Activated CD8-positive, alpha-beta memory T cell treated with anti-CD3 and anti-CD28 coated beads for 48 hours (primary cell): ENCODE data around the gene ONECUT3.
A peak's percentile ranks its signal among the peaks of the same experiment; 100 is the strongest.

ENCODE experiments used
- DNase-seq, 3 experiments: peaks; one replicate each; pipeline ENCODE4 v3.0.0-alpha.2; 2020; ENCODE audit warnings: low read depth in 2 of 3, low spot score in 2 of 3

The ONECUT3 gene

DNA sequence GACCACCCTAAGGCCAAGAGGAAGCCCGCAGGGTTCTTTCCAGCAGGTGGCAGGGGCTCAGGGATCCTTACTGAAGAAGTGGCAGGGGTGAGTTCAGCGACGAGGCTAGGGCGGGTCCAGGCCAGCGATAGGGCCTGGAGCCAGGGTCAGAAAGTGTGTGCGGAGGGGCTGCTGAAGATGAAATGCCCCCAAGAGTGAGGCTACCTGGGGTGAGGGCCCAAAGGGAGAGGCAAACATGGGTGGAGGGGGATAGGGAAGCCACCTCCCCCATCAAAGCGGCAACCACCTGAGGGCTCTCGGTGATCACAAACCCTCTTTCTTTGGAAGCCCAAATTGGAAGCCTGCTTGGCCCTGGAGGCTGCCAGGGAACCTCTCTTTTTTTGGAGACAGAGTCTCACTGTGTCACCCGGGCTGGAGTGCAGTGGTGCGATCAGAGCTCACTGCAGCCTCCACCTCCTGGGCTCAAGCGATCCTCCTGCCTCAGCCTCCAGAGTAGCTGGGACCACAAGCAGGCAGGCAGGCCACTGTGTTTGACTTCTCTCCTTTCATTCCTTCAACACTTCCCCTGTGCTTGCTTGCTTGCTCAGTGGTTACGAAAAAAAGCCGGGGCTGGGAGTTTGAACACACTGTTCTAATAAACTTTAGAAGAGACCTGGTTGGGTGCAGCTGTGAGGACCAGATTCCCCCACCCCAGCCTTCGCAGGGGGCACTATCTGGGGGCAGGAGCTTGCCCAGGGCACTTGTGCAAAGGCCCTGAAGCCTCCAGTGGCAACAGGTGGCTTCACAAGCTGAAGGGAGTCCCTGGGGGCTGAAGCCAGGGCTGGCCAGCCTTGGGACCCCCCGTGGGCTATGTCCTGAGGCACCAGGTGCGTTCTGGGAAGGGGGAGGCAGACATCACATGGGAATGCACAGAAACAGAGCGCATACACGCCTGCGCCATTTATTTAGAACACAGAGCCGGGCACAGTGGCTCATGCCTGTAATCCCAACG is 60.2 kb downstream of the ONECUT3 start:
- DNase-seq: no peak

- DNase-seq: no peak
Observed at GRCh38 chr19:1814391-1814790, 61.1 kb downstream of the ONECUT3 start.

DNA sequence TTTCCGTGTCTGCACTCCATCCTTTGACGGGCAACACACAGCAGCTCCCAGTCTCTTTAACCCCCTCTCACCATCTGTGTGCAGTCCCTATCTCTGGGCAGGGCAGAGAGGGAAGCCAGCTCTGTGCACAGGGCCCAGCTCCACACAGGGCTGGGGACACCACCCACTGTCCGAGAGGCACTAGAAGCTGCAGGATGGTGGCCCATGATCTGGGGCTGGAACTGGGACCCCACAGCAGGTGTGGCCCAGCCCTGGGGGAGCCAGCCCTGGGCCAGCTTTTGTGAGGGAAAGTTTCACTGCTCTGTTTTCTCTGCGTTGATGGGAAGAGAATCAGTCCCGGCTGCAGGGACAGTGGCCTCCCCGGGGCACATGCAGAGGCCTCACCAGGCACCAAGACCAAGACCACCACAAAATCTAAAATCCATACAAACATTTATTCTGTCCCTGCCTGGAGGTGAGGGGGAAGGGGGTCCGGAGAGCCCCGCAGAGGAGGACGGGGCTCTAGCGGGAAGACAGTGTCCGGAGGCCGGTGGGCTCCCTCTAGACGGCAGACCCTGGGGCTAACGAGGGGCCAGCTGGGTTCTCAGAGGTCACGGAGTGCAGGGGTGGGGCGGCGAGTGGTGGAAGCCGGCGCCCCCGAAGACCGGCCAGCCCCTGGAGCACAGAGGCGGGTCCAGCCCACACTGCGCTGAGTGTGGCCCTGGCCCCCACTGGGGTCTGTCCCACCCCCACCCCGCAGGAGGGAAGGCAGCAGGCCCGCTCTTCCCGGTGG is 61.7 kb downstream of the ONECUT3 start:
- DNase-seq: no peak

DNA sequence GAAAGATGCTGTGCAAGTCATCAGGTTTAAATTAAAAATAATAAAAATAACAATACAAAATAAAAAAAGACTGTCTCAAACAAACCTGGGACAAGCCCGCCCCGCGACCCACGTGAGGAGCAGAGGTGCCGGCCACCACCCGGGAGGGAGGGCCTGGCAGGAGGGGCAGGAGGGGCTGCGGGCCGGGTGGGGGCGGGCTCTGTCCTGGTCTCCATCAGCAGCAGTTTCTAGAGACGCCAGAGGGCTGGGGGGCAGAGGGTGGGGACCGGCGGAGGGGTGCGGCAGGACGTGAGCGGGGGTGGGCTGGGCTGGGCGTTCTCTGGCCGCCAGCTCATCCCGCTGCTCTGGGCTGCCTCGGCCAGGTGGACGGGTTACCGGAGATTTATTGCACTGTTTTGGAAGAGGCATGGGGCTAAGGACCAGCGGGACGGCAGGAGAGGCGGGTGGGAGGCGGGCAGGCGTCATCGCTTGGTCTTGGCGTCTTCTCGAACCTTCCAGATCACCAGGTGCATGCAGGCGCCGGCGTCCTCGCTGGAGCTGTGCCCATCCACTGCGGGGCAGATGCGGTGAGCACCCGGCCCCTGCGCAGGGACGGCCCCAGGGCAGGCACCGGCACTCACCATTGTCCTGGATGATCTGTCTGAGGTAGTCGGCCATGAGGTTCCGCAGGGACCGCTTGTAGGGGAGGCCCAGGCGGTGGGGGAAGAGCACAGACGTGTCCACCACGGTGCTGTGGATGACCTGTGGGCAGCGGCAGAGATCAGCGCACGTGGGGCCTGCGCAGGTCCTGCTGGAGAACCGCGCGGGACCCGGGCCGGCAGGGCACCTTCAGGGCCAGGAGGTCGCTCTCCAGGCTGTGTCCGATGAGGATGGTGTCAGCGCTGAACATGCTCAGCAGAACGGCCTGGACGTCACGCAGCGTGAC is 62.6 kb downstream of the ONECUT3 start:
- no peak for DNase-seq

GRCh38 chr19:1816530-1817298 is 63.4 kb downstream of the ONECUT3 start:
- no peak for DNase-seq

- no peak for DNase-seq
Observed at GRCh38 chr19:1817553-1818179, 64.4 kb downstream of the ONECUT3 start.

DNA sequence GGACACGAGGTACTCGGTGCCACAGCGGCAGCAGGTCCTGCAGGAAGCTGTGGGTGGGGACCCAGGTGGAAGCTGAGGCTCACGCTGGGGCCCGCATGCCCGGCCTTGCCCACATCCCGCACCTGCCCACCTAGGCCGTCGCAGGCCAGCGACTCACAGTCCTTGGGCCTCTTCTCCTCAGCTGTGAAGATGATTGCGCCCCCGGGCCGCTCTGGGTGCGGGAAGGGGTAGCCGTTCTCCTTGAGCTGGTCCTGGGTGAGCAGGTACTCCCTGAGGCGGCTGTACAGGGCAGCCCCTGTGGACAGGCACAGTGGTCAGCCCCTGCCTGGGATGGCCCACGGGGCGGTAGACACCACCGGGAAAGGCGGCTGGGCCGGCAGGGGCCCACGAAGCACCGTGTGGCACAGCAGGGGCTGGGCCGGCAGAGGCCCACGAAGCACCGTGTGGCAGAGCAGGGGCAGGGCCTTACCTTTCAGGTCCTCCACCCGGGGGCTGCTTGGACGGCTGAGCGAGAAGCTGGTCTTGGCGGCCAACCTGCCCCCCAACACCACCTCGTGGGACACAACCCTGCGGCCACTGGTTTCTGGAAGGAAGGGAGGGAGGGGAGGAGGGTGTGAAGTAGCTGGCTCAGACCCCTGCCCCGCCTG is 65.4 kb downstream of the ONECUT3 start:
- no peak for DNase-seq

DNA sequence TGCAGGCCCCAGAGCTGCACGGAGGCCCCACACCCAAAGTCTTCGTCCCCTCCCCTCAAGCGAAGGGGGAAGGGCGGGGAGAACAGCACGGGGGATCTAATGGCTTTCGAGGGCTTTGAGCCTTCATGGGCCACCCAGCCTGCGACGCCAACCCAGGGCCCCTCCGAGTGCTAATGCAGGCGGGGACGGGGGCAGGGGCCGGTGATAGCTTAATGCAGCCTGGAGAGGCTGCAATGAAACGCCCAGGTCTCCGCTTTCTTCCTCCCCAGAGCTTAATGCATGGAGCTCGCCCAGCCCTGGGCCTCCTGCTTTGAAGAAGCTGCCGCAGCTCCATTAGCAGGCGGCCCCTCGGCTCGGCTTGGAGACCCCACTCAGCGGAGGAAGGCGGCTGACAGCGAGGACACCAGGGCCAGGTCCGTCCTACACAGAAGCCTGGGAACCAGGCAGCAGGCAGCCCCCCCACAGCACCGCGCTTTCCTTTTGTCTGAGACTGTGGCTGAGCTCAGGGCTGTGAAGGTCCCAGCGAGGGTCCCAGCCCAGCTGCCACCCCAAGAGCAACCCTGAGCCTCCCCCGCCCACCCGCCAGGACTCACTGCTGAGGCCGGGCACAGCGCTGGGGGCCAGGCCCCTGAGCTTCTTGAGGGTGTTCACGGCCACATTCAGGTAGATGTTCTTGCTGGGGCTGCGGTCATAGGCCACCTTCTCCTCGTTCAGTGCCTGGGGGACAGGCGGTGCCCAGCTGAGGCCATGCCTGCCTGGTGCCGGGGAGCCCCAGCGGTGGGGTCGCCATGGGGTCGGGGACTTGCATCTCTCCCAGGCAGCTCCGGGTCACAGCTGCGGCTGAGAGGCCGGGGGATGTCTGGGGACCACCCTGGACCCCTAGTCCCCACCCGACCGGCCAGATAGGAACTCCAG is 66.3 kb downstream of the ONECUT3 start:
- DNase-seq: no peak

DNA sequence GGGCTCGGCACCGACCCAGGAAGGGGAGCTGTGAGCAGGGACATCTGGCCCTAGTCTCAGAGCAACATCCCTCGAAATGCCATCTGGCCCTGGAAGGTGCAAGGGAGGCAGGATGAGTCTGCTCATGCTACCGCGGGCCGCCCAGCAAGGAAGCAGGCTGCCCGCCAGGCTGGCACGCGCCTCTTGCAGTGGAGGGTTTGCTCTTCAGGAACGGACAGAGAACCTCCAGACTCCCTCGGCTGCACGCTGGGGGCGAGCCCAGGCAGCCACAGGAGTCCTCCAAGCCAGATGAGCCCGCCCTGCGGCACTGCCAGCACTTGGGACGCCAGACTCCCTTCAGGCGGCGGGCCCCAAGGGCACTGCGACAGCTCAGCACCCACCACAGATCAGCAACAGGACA is 68.9 kb downstream of the ONECUT3 start:
- DNase-seq: no peak

- DNase-seq: no peak
Observed at GRCh38 chr19:1823020-1823419, 69.7 kb downstream of the ONECUT3 start.

DNA sequence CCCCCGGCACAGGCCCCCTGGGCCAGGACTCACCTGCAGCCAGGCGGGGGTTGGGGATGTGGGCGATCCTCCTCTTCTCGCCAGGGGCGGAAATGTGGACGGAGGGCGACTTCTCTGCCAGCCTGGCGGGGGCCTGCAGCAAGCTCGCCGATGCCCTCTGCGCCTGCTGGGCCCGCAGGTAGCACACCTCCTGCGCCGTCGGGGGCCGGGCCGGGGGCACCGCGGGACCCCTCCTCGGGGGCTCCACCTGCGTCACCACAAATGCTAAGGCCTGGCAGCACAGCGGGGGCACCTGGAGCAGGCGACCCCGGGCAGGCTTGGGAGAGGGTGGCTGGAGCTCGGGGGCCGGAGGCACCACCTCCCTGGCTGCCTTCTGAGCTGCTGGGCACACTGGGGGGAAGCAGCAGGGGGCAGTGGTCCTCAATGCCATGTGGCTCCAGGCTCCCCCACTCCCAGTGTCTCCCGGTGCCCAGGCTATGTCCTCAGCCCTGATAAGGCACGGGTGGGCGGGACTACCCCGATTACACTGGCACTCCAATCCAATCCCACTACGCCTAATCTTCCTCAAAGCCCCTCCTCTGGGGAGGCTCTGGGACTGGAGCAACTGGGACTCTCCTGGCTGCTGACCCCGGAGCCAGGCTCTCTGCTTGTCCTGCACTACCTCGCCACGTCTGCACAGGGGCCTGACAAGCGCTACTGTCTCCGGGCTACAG is 70.4 kb downstream of the ONECUT3 start:
- no peak for DNase-seq

- no peak for DNase-seq
Observed at GRCh38 chr19:1824252-1824622, 70.9 kb downstream of the ONECUT3 start.

GRCh38 chr19:1825909-1826556 is 72.7 kb downstream of the ONECUT3 start:
- DNase-seq: peak; percentile 33 to 68 (median 49)

- no peak for DNase-seq
Observed at GRCh38 chr19:1826557-1827521, 73.5 kb downstream of the ONECUT3 start.

DNA sequence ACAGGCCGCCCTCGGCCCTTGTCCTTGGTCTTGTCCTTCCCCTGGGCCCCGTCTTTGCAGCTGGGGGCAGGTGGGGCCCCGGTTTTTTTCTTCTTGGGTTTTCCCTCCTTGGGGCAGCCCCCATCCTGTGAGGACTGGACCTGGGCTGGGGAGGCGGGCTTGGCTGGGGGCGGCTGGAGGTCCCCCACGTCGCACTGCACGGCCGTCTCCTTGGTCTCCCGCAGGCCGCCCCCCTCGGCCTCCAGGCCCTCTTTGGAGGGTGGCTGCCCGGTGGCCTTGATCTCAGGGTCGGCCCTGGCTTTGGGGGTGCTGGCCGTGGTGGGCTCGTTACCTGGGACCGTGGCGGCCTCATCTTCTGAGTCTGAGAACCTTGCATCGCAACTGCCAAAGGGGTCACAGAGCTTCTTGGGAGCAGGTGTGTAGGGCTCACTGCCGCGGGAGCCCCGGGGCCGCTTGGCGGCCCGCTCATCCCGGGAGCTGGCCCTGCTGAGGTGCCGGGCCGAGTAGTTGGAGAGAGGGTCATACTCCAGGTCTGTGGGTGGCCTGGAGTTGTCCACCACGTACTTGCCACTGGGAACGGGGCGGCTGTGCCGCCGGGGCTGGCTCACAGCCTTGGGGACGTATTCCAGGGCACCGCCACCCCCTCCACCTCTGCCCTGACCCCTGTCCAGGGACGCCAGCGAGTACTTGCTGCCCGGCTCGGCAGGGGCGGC is 74.4 kb downstream of the ONECUT3 start:
- no peak for DNase-seq
